Hematopoietic multipotent progenitor cell treated with erythropoietin and hydrocortisone succinate and interleukin-3 and kit ligand, for 15 days (in vitro differentiated cells): ENCODE measurements around the gene FAM24B.
"Not testable (repeated sequence)": the region's sequence is repeated elsewhere in the genome, so short reads cannot be mapped to it uniquely, and the experiment has no call there.

Experiments used
- DNase-seq: peaks from one replicate; pipeline ENCODE4 v3.0.0-alpha.2; 2015; ENCODE audit warnings: low spot score

The FAM24B gene

GRCh38 chr10:122879339-122880273 is at the start of gene FAM24B:
FAM24B (minus strand) TSS chr10:122879581; CDS start chr10:122850515, 29,066 bp downstream.
- DNase-seq: peak; percentile 97

GRCh38 chr10:122915700-122916099 is 36.3 kb upstream of the FAM24B start:
- no peak for DNase-seq

- peak; percentile 46 for DNase-seq
Observed at GRCh38 chr10:122911889-122912484, 32.6 kb upstream of the FAM24B start.

GRCh38 chr10:122910310-122910709 is 30.9 kb upstream of the FAM24B start, which contains the start of gene FAM24A:
FAM24A (plus strand) TSS chr10:122910610; CDS start chr10:122911635, 1,025 bp downstream.
- no peak for DNase-seq

GRCh38 chr10:122903861-122904260 is 24.5 kb upstream of the FAM24B start:
- DNase-seq: not testable (repeated sequence)

- DNase-seq: no peak
Observed at GRCh38 chr10:122894261-122894944, 15.0 kb upstream of the FAM24B start.

GRCh38 chr10:122884166-122884565 is 4.8 kb upstream of the FAM24B start:
- DNase-seq: no peak

- DNase-seq: no peak
Observed at GRCh38 chr10:122882766-122883165, 3.4 kb upstream of the FAM24B start.

- peak; percentile 10 for DNase-seq
Observed at GRCh38 chr10:122878799-122879338, 512 bp downstream of the FAM24B start.

- peak; percentile 18 for DNase-seq
Observed at GRCh38 chr10:122877264-122877663, 2.1 kb downstream of the FAM24B start.

- DNase-seq: no peak
Observed at GRCh38 chr10:122876467-122876855, 2.9 kb downstream of the FAM24B start.

- DNase-seq: no peak
Observed at GRCh38 chr10:122875843-122876466, 3.4 kb downstream of the FAM24B start.

GRCh38 chr10:122871947-122872346 is 7.4 kb downstream of the FAM24B start:
- not testable (repeated sequence) for DNase-seq

- not testable (repeated sequence) for DNase-seq
Observed at GRCh38 chr10:122868768-122869167, 10.6 kb downstream of the FAM24B start.

GRCh38 chr10:122866757-122867482 is 12.5 kb downstream of the FAM24B start:
- DNase-seq: not testable (repeated sequence)

GRCh38 chr10:122864901-122865300 is 14.5 kb downstream of the FAM24B start:
- DNase-seq: no peak

- DNase-seq: no peak
Observed at GRCh38 chr10:122864194-122864592, 15.2 kb downstream of the FAM24B start.

- DNase-seq: no peak
Observed at GRCh38 chr10:122863216-122864193, 15.9 kb downstream of the FAM24B start.

- DNase-seq: no peak
Observed at GRCh38 chr10:122861711-122862161, 17.6 kb downstream of the FAM24B start.

- DNase-seq: no peak
Observed at GRCh38 chr10:122859527-122859926, 19.9 kb downstream of the FAM24B start.
